ENCODE measurements around the gene PSMB11.

PSMB11 gene

GRCh38 chr14:23015618-23016017, 26.4 kb upstream of the PSMB11 start:
- DNase-seq (ENCODE audit: low spot score), result no peak

- DNase-seq (ENCODE audit: low spot score), result no peak
Observed at GRCh38 chr14:23017091-23017490, 24.9 kb upstream of the PSMB11 start.

DNA sequence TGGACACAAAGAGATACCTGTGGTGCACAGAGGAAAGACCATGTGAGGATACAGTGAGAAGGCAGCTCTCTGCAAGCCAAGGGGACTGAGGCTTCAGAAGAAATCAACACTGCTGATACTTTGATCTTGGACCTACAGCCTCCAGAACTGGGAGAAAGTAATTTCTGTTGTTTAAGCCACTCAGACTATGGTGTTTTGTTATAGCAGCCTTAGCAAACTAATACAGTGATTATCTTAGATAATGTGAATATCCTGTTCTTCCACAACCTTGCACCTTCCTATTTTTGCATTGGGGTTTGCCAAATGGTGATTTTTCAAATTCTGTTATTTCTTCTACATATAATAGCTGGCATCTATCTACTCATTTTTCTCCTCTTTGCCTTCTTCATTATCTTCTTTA, 23.9 kb upstream of the PSMB11 start:
- DNase-seq (ENCODE audit: low spot score), result no peak

GRCh38 chr14:23020143-23021128, 21.6 kb upstream of the PSMB11 start:
- no peak for DNase-seq (ENCODE audit: low spot score)

- DNase-seq (ENCODE audit: low spot score), result no peak
Observed at GRCh38 chr14:23021434-23021833, 20.6 kb upstream of the PSMB11 start.

DNA sequence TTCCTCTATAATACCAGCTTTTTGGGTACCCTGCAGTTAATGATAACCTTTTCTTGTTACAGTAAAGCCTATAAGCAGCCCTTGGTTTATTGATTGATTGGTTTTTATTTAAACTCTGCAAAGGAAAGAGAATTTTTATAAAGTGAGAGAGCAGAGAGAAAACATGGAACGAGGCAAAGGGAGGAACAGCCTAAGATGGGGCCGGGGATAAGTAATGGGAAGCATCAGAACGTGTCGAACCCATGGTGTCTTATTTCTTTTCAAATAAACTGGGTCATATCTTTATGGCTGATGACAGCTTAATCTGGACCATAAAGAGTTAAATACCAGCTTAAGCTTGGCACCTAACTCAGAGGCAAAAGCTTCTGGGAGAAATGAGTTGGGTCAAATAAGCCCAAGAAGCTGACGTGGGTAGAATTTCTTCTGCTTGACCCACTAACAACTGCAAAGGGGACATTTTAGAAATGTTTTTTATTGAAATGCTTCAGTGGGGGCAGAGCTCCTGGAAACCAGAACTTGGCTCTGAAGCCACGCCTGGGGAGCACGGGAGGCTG, 20.0 kb upstream of the PSMB11 start:
- no peak for DNase-seq (ENCODE audit: low spot score)

GRCh38 chr14:23023022-23023794, 18.8 kb upstream of the PSMB11 start:
- no peak for DNase-seq (ENCODE audit: low spot score)

- no peak for DNase-seq (ENCODE audit: low spot score)
Observed at GRCh38 chr14:23023795-23024152, 18.2 kb upstream of the PSMB11 start.

- no peak for DNase-seq (ENCODE audit: low spot score)
Observed at GRCh38 chr14:23024612-23025075, 17.4 kb upstream of the PSMB11 start.

DNA sequence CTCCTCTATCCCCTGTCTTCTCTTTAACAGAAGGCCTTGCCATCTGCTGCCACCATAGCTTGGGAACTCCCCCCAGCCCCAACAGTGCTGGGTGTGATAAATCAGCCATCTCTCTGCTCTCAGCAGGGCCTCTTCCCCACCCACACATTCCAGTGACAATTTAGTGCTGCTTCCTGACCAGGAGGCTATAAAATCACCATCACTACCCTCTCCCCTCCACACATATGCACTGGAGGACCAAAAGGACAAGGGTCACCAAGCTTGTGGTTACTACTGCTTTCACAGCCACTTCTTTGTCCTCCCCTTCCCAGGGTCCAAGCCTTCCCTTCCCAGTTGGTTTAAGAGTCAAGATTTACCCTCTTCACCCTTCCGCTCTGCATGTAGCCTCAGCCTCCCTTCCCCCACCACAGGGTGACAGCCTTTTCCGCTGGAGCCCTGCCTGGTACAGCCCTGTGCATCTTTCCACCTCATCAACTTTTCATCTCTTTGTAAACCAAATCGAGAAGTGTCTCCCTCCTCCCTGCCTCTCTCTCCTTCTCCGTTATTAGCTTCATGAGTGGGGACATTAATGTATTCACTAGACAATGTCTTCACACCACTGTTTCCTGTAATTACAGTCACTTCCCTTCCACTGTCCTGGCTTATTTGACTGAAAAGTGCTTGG, 16.7 kb upstream of the PSMB11 start:
- DNase-seq (ENCODE audit: low spot score), result no peak

- DNase-seq (ENCODE audit: low spot score), result no peak
Observed at GRCh38 chr14:23028799-23029198, 13.2 kb upstream of the PSMB11 start.

DNA sequence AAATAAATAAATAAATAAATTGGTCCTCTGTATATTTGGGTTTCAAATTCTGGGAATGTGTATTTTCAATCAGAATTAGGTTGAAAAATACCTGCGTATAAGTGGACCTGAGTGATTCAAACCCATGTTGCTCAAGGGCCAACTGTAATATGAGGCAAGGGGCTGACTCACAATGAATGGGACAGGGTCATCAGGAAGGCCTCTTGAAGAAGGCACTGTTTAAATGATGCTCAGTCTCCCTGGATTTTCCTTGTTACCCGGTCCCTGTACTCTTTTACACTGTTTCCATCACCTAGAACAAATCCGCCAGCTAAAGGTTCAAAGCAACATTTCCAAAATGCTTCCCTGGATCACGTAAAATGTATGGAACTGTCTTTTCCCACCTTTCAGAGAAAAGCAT, 11.1 kb upstream of the PSMB11 start:
- DNase-seq (ENCODE audit: low spot score), result no peak

DNA sequence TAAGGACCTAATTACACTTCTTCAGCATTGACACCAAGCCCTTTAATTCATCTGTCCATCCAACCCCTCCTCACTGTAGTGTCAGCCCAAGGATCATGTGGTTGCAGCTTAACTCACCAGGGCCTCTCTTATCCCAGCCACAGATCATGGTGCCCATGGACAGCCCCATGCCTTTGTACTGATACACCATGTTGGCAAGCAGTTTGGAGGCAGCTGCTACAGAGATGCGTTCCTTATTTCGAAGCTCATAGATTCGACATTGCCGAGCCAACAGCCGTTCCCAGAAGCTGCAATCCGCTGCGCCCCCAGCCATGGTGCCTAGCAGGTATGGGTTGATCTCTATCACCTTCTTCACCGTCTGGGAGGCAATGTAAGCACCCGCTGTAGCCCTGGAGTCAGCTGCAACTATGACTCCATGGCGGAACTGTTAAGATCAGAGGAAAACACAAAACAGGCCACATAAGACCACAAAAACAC, 8.7 kb upstream of the PSMB11 start:
- DNase-seq (ENCODE audit: low spot score), result no peak

DNA sequence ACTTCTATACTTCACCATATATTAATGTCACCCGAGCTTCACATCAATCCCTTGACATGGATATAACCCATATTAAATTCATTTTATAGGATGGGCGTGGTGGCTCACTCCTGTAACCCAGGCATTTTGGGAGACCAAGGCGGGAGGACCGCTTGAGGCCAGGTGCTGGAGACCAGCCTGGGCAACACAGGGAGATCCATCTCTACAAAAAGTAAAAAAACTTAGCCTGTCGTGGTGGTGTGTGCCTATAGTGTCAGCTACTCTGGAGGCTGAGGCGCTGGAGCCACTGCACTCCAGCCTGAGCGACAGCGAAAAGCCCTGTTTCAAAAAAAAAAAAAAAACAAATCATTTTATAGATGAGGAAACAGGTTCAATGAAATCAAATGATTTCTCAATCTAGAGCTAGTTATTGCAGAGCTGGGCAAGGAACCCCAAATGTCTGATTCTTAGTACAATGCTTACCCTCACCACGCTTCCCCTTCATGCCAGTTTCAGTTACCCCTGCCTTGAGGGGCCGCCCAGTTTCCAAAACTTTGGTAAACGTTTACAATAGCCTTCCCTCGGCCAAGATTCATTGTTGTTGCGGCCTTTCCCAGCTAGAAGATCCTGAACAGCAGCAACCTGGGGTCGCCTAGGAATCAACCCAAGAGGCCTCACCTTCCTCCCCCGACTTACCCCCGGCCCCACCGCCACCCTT, 8.1 kb upstream of the PSMB11 start:
- DNase-seq (ENCODE audit: low spot score), result no peak

GRCh38 chr14:23034498-23035302, 7.3 kb upstream of the PSMB11 start, which contains the start of gene PSMB5:
PSMB5 (minus strand) TSS chr14:23034900; CDS start chr14:23034881, 19 bp downstream.
- DNase-seq (ENCODE audit: low spot score), result peak; percentile 92

DNA sequence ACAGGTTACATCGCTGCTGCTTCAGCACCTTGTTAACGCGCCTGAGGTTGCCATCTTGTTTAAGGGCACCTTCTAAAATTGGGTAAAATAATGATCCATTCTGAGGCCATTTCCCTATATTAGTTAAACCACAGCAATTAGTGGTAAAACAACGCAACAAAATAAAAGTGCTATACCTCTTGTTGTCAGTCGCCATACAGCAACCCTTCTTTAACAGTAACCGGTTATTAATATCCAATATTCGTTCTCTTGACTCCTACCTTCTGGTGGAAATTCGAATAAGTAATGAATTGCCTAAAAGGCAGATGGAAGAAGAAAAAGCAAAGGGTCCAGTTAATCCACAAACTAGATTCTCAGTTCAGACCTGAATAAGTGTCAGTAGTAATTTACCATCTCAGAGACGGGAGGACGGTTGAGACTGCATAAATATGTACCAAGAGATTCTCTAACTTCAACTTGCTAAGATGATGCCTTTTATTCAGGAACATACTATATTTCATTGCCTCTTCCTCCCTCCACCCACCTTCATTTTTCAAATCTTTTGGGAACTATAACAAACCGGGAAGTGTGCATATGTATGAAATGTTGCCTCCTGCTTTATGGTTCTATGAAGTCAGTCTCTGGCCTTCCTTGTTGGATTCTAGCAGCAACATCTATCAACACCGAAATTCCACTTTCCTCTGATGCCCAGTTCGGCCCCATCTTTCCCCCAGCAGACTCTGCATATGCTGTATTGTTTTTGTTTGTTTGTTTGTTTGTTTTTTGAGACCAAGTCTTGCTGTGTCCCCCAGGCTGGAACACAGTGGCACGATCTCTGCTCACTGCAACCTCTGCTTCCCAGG, 6.5 kb upstream of the PSMB11 start:
- DNase-seq (ENCODE audit: low spot score), result no peak

GRCh38 chr14:23040100-23040499, 1.9 kb upstream of the PSMB11 start:
- no peak for DNase-seq (ENCODE audit: low spot score)

GRCh38 chr14:23041729-23042128, 283 bp upstream of the PSMB11 start:
- DNase-seq (ENCODE audit: low spot score), result no peak

GRCh38 chr14:23043145-23043544, 1.1 kb downstream of the PSMB11 start:
- DNase-seq (ENCODE audit: low spot score), result no peak
